OCI-LY1 (cell line): Measurements from ENCODE around the gene RPL35A.

ENCODE experiments used
- H2AFZ ChIP-seq: fragments of 200-600 bp; sonication (generic), shearing (Covaris generic); 2 replicates; pipeline ENCODE4 v1.6.0; 2014; ENCODE audit warnings: antibody characterized with exemption, mild to moderate bottlenecking, low read length
- H3F3A ChIP-seq: fragments of 200-600 bp; sonication (generic), shearing (Covaris generic); 2 replicates; pipeline ENCODE4 v1.6.0; 2014; ENCODE audit warnings: mild to moderate bottlenecking, antibody characterized with exemption, low read length, moderate library complexity; ENCODE audit not compliant: insufficient read depth
- H3K27ac ChIP-seq: fragments of 200-600 bp; sonication (generic); 2 replicates; pipeline ENCODE4 v1.5.1; 2014; ENCODE audit warnings: low read length, mixed run types, mild to moderate bottlenecking, low read depth; ENCODE audit not compliant: poor library complexity, severe bottlenecking
- H3K27me3 ChIP-seq: fragments of 200-600 bp; sonication (generic); 2 replicates; pipeline ENCODE4 v1.6.0; 2014; ENCODE audit warnings: antibody characterized with exemption, mild to moderate bottlenecking, low read length, moderate library complexity; ENCODE audit not compliant: insufficient read depth
- H3K36me3 ChIP-seq: fragments of 200-600 bp; sonication (generic); 2 replicates; pipeline ENCODE4 v1.6.1; 2014; ENCODE audit warnings: mild to moderate bottlenecking, antibody characterized with exemption, low read length, moderate library complexity, mixed read lengths; ENCODE audit not compliant: insufficient read depth
- H3K4me1 ChIP-seq: fragments of 200-600 bp; sonication (generic); 2 replicates; pipeline ENCODE4 v1.5.1; 2014; ENCODE audit warnings: mild to moderate bottlenecking, low read length, moderate library complexity; ENCODE audit not compliant: insufficient read depth, severe bottlenecking
- H3K4me2 ChIP-seq: fragments of 200-600 bp; sonication (generic), shearing (Covaris generic); 2 replicates; pipeline ENCODE4 v1.6.1; 2014; ENCODE audit warnings: low read length
- H3K4me3 ChIP-seq: fragments of 200-600 bp; sonication (generic); 2 replicates; pipeline ENCODE4 v1.5.1; 2014; ENCODE audit warnings: low read length, low read depth, mild to moderate bottlenecking, mixed read lengths; ENCODE audit not compliant: poor library complexity, severe bottlenecking
- H3K79me2 ChIP-seq: fragments of 200-600 bp; shearing (Covaris generic); 2 replicates; pipeline ENCODE4 v1.6.1; 2016; ENCODE audit warnings: mixed run types, low read length, mixed read lengths; ENCODE audit not compliant: insufficient read depth
- H3K9ac ChIP-seq: fragments of 200-600 bp; sonication (generic), shearing (Covaris generic); 2 replicates; pipeline ENCODE4 v1.6.1; 2014; ENCODE audit warnings: mild to moderate bottlenecking, low read length, mixed read lengths
- H3K9me2 ChIP-seq: fragments of 200-600 bp; sonication (generic), shearing (Covaris generic); 2 replicates; pipeline ENCODE4 v1.6.1; 2014; ENCODE audit warnings: low read depth, mild to moderate bottlenecking, low read length, mixed read lengths
- H3K9me3 ChIP-seq: fragments of 200-600 bp; shearing (Covaris generic); 2 replicates; pipeline ENCODE4 v1.6.1; 2014; ENCODE audit warnings: low read length, mixed read lengths
- H4K20me1 ChIP-seq: fragments of 200-600 bp; sonication (generic), shearing (Covaris generic); 2 replicates; pipeline ENCODE4 v1.6.0; 2016; ENCODE audit warnings: mild to moderate bottlenecking, low read length; ENCODE audit not compliant: insufficient read depth
- EZH2 ChIP-seq: fragments of 200-600 bp; sonication (generic), shearing (Covaris generic); IDR thresholded peaks from 2 replicates; pipeline ENCODE4 v1.8.0; 2017; ENCODE audit warnings: borderline replicate concordance, mixed run types, mild to moderate bottlenecking, antibody characterized with exemption, low read length, moderate library complexity, mixed read lengths
- TF ChIP-seq, protein P1 (sequence below): fragments of 200-600 bp; sonication (generic), shearing (Covaris generic); IDR thresholded peaks from 2 replicates; pipeline ENCODE4 v1.5.1; 2017; ENCODE audit warnings: mild to moderate bottlenecking, antibody characterized with exemption, low read length, moderate library complexity, mixed read lengths

RPL35A gene

DNA sequence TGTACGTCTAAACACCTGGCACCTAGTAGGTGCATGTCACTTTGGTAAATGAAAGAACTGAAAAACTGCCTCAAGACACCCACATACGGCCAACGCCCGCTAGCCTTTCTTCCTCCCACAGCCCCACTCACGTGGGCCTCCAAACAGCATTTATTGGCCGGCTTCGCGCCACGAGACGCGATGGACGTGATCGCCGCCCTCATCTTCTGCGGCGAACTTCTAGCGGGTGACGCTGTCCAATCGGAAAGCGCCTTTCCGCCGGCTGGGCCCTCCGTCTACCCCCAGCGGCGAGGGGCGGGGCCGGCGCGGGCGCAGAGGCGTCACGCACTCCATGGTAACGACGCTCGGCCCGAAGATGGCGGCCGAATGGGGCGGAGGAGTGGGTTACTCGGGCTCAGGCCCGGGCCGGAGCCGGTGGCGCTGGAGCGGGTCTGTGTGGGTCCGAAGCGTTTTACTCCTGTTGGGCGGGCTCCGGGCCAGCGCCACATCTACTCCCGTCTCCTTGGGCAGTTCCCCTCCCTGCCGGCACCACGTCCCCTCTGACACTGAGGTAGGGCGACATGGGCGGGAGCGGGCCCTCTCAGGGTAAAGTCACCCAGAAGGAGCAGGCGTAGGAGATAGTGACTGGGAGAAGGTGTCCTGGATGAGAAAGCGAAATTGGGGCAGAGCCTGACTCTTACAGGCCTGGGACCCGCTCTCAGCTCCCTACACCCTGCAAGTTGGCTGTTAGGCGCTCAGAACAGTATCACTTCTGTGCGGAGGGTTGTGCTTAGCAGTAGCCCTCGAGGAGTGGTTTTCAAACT, 10.1 kb downstream of the RPL35A start, which contains the start of gene LMLN:
TSS of gene LMLN (plus strand) at position 327 of the 803 bp plus-strand sequence. CDS start at position 356, 29 bp downstream.
- Histone ChIP-seq H3F3A (peaks cover 18% of the 10 kb centered on the region), H2AFZ (peak within 1 kb of the TSS; percentile 41), H3K4me1 (peaks cover 36% of the 10 kb centered on the region), H3K27me3 (no peaks in the 10 kb centered on the region), H3K9ac (peak within 1 kb of the TSS; percentile 64), H3K79me2 (no peaks in the 10 kb centered on the region), H3K4me2 (peak within 1 kb of the TSS; percentile 92), H3K36me3 (peaks cover 29% of the 10 kb centered on the region), H4K20me1 (no peaks in the 10 kb centered on the region), H3K9me2 (no peaks in the 10 kb centered on the region), H3K27ac (peak within 1 kb of the TSS; percentile 11), H3K4me3 (peak within 1 kb of the TSS; percentile 72), H3K9me3 (no peaks in the 10 kb centered on the region)
- TF ChIP-seq EZH2 = no peak
- TF ChIP-seq, protein P1, sequence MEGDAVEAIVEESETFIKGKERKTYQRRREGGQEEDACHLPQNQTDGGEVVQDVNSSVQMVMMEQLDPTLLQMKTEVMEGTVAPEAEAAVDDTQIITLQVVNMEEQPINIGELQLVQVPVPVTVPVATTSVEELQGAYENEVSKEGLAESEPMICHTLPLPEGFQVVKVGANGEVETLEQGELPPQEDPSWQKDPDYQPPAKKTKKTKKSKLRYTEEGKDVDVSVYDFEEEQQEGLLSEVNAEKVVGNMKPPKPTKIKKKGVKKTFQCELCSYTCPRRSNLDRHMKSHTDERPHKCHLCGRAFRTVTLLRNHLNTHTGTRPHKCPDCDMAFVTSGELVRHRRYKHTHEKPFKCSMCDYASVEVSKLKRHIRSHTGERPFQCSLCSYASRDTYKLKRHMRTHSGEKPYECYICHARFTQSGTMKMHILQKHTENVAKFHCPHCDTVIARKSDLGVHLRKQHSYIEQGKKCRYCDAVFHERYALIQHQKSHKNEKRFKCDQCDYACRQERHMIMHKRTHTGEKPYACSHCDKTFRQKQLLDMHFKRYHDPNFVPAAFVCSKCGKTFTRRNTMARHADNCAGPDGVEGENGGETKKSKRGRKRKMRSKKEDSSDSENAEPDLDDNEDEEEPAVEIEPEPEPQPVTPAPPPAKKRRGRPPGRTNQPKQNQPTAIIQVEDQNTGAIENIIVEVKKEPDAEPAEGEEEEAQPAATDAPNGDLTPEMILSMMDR = no peak

DNA sequence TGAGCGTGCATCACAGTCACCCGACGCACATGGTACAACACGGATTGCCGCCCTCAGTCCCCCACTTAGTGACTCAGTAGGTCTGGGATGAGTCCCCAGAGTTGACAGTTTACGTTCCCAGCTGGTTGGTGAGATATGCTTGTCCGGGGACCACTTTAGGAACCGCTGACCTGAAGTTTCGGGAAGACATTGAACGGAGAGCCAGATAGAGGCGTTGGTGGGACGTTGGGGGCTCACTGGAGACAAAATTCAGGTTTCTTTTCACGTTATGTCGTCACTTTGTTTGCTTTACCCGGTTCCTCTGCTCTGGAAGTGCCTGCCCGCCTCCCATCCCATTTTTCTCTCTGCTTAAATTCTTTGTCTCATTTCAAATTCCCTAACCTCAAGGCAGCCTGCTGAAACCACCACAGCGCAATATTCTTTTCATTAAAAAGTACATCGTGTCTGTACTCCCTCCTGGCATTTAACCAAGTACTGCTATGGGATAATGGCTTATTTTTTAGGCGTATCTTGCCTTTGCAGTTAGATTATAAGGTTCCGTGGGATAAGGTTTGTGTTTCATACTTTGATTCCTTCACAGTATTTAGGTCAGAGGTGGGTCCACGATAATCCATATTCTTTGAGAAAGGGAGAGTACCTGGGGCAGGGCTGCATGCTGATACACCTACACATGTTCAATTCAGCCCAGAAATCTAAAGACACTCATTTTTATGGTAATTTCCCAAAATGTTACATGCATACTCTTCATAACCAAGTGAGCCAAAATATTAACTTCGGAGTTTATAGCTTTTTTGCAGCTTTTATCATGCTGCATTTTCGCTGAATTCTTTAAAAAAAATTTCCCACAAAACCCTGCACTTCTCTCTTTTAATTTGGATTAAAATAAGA, 10.9 kb downstream of the RPL35A start:
- no peaks in the 10 kb centered on the region for H3K9me3 ChIP-seq
- peak overlapping the region; percentile 92 for H3K4me2 ChIP-seq
- H3K36me3 ChIP-seq = peaks cover 21% of the 10 kb centered on the region
- no peaks in the 10 kb centered on the region for H3K9me2 ChIP-seq
- 0 out of 2 replicates have a peak overlapping the region, but pooled peaks have one; percentile 41 for H2AFZ ChIP-seq
- peak overlapping the region; percentile 64 for H3K9ac ChIP-seq
- H4K20me1 ChIP-seq = no peaks in the 10 kb centered on the region
- H3K27ac ChIP-seq = no peak overlapping the region
- H3K79me2 ChIP-seq = no peaks in the 10 kb centered on the region
- no peak for TF ChIP-seq EZH2
- TF ChIP-seq, protein P1 = no peak
- peaks cover 36% of the 10 kb centered on the region for H3K4me1 ChIP-seq
- peaks cover 18% of the 10 kb centered on the region for H3F3A ChIP-seq
- no peaks in the 10 kb centered on the region for H3K27me3 ChIP-seq
- peak overlapping the region; percentile 72 for H3K4me3 ChIP-seq

DNA sequence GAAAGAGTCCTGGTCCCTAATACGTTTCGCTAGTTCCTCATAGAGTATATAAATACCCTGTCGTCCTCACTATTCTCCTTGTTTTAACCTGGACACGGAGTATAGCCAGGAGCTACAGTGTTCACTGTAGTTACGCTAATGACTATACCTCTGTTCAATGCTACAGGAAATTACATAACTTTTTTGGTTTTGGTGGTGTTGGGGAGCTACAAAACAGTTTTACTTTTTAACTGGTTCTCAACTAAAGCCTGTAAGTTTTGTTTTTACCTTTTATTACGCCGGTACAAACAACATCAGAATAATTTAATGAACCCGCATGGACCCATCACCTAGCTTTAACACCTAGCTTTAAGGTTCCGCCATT, 11.6 kb downstream of the RPL35A start:
- no peaks in the 10 kb centered on the region for H3K27me3 ChIP-seq
- peaks cover 13% of the 10 kb centered on the region for H3F3A ChIP-seq
- H3K79me2 ChIP-seq = no peaks in the 10 kb centered on the region
- no peak overlapping the region for H3K4me2 ChIP-seq
- H3K4me1 ChIP-seq = peaks cover 36% of the 10 kb centered on the region
- no peak overlapping the region for H3K4me3 ChIP-seq
- no peaks in the 10 kb centered on the region for H3K9me3 ChIP-seq
- no peaks in the 10 kb centered on the region for H4K20me1 ChIP-seq
- no peak overlapping the region for H2AFZ ChIP-seq
- TF ChIP-seq EZH2 = no peak
- TF ChIP-seq, protein P1 = no peak
- H3K9me2 ChIP-seq = no peaks in the 10 kb centered on the region
- no peak overlapping the region for H3K27ac ChIP-seq
- H3K36me3 ChIP-seq = peaks cover 14% of the 10 kb centered on the region
- no peak overlapping the region for H3K9ac ChIP-seq
